HCEC 1CT (cell line): ENCODE results near the gene CDH12.

Experiments
- DNase-seq: peaks from one replicate; pipeline ENCODE4 v3.0.0-alpha.2; 2017

CDH12 gene

DNA sequence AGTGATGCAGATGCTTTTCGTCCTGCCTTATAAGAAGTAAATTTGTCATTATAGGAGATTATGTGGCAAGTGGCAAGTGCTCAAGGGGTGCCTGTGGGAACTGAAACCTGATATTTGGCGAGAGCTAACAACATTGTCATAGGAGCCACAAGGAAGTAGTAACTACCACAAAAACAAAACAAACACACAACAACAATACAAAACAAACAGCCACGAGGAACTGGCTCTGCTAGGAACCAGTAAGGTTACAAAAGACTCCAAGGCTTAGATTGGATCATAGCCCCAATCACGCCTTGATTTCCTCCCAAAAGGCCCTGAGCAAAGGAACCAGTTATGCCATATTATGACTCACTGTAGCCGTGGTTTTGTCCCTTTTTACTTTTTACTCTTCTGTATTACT lies 1045.2 kb downstream of the CDH12 start:
- peak; percentile 40 for DNase-seq

DNA sequence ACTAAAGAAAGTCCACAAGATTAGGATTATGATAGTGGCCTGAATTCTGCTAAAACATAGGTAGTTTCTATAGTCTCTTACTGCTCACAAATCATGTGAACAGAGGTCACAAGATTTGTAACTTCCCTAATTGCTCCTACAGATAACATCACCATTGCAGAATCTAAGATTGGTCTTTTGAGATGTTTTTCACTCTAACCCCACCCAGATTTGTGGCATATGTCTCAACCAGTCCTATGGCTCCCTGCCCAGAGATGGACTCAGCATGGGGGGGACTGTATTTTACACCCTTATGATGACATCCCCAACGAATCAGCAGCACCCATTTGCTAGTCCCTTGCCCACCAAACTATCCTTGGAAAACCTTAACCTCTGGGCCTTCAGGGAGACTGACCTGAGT lies 1046.2 kb downstream of the CDH12 start:
- DNase-seq, result peak; percentile 91

DNA sequence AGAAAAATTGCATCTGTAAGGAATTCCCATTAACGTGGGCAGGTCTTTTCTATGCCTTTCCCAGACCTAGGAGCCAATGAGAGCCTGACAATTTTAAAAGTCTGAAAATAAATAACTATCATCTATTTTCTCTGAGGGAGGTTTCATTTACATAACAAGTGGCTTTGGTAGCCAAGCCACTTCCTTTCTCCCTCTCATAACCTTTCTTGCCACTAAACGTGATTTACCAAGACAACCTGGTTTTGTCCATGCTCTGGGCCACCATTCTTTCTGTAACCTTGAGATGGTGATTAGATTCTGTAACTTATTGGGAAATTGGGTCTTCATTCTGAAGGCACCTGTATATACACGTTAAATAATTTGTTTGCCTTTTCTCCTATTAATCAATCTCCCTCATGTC lies 1046.9 kb downstream of the CDH12 start:
- no peak for DNase-seq

DNA sequence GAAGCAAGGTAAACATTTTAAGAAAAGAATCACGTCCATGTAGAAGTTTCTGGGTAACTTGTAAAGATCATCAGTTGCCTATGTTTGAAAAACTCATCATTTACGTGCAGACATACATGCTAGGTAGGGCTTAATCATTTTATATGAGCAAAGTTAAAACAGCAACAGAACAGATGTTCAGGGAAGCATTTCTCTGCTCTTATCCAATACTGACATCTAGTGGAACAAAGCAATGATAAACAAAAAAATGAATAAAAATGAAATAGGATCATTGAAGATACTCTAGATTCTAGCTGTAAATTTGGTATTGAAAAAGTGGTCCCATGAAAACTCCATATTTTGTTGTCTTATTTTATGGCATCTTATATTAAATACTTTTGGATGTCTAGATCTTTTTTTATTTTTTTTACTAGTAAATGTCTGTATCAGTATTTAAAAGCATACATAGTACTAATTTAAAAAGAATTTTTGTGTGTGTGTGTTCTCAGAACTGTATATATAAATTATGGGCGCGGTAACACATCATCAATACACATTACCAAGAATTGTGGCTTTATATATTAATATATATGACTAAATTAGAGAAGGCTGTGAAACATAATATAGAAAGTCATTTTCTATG lies 1050.2 kb downstream of the CDH12 start:
- DNase-seq, result peak; percentile 56

DNA sequence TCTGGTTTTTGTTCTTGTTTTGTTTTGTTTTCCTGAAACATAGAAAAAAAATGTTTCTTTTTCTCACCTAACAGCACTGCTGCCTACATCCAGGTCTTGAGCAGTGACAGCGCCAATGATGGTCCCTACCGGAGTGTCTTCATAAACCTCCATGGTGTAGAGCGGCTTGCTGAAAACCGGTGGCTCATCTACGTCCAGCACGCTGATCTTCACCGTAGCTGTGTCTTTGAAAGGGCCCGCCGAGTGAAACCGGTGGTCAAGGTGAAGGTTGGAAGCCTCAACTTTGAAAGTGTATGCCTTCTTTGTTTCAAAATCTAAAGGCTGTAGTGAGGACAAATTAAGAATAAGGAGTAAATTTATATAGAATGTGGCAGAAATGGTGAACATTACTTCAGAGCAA lies 1051.0 kb downstream of the CDH12 start:
- DNase-seq, result no peak

DNA sequence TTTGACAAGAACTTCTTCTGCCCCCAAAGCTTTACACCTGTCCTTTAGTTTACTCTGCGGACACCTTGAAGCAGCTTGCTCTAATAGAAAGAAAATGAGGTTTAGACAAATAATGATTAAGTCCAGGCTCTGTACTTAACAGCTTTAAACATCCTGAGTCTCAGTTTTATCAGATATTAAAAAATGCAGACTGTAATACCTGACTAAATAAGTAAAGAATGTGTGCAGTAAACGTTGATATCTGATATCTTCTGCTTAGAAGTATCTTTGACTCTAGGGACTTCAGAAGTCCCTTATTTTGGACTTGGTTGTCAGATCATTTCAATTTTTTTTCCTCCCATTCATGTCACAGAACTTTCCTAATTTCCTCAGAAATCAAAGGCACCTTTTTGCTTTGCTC lies 1060.4 kb downstream of the CDH12 start:
- peak; percentile 11 for DNase-seq

DNA sequence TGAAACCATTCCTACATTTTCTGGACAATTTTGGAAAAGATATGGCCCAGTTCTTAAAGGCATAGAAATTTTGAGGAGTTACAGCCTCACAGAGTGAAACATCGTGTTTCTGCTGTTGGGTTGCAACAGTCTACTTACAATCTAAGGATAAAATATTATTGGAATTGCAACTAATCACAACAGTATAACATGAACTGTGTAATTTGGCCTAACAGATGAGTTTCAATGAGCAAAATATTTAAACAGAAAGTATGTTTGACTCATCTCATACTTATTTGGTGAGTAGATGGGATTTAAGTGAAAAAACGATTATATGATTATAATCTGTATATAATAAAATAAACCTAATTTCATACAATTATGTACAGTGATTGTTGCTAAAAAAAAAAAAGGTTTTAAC lies 1061.8 kb downstream of the CDH12 start:
- DNase-seq, result peak; percentile 73

DNA sequence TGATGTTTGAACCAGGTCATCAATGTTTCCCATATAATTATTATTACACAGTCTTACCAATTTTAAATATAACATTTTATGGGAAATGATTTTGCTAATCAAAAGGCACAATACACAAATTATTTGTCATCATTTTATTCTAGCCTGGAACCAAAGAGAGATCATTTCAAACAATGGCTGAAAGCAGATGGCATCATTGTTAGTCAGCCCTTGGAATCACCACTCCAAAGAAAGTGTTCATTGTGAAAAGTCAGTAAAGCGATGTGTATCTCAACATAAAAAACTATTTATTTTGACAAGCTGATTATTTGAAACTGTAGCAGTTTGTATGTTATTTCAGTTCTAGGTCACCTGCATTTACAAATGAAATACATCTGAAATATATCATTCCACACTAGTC lies 1068.7 kb downstream of the CDH12 start:
- DNase-seq, result no peak

DNA sequence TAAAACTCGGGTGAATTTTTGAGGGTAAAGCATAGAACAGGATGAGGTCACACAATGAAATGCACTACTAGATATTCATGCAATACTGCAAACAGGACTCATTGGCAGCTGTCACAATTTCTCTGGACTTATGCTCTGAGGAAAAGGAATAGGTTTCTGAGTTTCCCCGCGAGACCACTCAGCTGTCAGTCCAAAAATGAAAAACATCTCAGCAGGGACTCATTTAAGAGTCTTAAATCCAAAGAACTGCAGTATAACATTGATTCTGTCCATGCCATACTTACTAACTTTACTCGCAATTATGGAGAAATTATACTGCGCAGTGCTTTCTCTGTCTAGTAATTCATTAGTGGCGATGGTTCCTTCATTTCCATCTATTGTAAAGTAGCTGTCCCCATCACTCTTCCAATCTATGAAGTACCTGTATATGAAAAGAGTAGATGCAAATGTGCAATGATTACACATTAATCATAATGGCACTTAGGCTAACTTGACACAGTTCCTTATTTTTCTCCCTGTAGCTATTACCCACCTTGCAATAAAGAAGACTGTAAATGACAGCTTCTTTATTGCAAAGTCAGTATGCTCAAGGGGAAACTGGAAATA lies 1070.0 kb downstream of the CDH12 start:
- no peak for DNase-seq

DNA sequence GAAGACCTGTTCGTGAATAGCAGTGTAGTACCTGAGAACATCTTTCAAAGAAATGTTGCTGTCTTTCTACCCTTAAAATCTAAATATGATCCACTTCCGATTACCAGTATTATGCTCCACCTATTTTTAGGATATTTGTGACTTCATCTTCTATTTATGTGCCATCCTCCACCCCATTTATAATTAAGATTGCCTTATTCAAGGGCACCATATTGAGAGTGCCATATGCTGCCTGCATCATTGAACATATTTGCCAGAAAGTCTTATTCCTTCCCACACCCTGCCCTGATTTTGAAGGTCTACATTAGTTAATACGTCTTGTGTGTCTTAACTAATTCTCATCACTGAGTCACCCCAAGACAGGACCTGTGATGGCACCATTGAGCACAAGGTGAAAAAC lies 1076.7 kb downstream of the CDH12 start:
- DNase-seq, result no peak

DNA sequence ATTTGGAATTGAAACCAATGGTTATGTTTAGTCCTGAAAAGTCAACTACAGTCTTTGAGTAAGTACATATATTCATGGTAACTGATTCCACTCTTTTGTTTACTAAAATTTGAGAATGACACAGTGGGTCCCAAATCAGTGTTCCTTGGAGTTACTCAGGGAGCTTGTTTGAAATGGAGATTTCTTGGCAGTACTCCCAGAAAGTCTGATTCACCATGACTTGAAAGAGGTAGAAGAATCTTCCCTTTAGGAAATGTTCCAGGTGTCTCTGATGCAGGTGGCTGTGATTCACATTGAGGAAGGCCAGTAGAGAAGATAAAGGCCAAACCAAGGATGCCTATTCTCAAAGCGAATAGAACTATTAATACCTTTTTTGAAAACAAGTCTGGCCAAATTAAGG lies 1078.3 kb downstream of the CDH12 start:
- DNase-seq, result peak; percentile 59

DNA sequence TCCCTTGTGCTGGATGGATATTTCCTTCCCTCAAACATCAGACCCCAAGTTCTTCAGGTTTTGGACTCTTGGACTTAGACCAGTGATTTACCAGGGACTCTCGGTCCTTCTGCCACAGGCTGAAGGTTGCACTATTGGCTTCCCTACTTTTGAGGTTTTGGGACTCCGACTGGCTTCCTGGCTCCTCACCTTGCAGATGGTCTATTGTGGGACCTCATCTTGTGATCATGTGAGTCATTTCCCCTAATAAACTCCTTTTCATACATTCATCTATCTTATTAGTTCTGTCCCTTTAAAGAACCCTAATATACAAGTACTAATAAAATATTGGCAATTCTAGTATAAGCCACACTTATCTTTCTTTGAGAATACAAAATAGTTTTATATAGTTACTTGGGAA lies 1078.9 kb downstream of the CDH12 start:
- DNase-seq, result no peak

DNA sequence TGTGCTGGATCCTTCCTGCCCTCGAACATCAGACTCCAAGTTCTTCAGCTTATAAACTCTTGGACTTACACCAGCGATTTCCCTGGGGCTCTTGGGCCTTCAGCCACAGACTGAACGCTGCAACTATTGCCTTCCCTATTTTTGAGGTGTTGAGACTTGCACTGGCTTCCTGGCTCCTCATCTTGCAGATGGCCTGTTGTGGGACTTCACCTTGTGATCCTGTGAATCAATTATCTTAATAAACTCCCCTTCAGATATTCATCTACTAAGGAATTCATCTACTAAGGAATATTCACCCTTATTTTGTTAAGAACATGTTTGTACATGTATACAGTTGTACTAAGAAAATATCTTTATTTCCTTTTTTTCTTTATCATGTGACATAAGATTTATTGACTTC lies 1079.7 kb downstream of the CDH12 start:
- DNase-seq, result no peak

DNA sequence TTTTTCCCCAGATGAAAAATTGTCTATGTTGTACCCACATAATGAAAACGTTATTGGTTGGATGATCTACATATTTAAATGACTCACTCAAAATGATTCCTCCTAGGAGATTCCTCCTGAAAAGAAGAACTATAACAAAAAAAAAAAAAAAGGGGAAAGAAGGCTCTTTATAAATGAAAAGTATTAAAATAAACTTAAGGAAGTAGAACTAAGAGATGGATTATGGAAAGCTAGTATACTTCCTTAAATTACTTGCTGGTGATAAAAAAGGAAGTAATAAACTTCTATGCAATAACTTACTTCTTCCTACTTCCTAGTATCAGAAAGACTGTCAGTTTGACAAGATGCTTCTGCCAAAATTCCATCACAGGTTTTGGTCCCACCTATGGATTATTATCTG lies 1087.7 kb downstream of the CDH12 start:
- DNase-seq, result no peak

DNA sequence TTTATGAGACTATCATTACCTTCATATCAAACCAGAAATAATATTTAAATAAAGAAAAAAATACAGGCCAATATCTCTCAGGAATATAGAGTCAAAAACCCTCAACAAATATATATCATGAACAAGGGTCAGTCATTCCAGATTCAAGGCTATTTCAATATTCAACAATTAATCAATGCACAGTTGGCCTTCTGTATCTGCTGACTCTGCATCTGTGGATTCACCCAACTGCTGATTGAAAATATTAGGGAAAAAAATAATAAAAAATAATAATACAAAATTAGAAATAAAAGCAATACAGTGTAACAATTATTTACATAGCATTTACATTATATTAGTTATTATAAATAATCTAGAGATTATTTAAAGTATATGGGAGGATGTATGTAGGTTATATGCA lies 1114.0 kb downstream of the CDH12 start:
- no peak for DNase-seq

DNA sequence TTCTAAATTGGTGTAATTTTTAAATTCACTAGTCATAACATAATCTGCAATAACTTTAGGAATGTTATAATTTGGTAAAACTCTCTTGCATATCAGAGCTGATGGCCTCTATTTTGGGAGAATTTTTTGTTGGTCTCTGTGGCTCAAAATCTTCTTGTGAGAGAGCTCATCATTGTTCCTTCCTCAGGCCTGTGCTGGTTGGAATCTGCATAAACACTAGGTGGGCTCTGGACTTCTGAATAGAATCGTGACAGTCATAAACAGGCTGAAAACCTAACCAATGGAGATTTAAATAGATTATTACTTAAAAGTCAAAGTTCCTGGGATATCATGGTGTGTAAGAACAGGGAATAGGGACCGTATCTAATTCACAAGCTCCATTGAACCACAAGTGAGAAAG lies 1129.6 kb downstream of the CDH12 start:
- no peak for DNase-seq

DNA sequence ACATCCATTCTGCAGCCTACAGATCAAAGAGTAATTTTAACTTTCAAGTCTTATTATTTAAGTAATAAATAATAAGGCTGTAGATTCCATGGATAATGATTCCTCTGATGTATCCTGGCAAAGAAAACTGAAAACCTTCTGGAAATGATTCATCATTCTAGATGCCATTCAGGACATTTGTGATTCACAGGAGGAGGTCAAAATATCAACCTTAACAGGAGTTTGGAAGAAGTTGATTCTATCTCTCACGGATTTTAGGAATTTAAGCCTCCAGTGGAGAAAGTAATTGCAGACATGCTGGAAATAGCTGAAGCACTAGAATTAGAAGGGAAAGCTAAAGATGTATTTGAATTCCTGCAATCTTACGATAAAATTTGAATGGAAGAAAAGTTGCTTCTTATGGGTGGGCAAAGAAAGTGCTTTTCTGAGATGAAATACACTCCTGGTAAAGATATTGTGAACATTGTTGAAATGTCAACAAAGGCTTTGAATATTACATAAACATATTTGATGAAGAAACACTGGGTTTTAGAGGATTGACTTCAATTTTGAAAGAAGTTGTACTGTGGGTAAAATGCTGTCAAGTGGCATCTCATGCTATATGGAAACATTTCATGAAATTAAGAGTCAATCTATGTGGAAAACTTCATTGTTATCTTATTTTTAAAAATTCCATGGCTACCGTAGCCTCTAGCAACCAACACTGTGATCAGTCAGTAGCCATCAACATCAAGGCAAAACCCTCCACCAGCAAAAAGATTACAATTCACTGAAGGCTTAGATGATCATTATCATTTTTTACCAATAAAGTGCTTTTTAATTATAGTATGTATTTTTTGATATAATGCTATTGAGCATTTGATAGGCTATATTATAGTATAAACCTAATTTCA lies 1141.0 kb downstream of the CDH12 start:
- peak; percentile 71 for DNase-seq

DNA sequence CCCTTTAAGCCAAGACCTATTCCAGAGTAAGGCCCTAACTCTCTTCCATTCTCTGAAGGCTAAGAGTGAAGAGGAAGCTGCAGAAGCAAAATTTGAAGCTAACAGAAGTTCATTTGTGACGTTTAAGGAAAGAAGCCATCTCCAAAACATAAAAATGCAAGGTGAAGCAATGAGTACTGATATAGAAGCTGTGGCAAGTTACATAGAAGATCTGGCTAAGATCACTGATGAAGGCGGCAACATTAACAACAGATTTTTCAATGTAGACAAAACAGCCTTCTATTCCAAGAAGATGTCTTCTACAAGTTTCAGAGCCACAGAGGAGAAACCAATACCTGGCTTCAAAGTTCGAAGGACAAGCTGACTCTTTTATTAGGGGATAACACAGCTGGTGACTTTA lies 1143.4 kb downstream of the CDH12 start:
- DNase-seq, result no peak

DNA sequence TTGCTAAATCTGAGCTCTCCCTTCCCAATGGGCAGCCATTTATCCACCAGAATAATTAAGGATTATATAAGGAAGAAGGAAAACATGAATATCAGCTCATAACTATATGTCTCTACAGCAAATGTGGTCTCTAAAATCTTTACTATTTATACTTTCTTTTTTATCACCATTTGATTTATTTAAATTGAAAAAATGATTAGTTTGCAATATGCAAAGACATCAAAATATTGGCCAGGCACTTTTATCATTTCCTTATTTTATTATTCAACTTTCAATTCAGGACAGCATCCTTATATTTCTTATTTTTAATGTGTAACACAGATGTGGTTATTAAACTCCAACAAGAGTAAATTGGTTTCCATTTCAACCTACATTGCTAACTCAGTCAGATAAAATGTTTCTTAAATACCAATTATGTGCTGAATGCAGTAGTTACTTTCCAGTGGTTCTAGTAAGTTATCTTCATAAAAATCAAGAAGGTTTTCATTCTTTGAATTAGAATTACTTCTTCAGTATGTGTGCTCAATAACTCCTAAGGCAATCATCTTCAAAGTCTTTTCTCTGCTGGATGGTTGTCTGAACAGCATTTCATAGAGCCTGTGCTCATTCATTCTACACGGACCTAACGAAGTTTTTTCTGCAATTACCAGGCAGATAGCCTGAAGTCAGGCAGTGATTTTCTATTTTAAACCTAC lies 1148.0 kb downstream of the CDH12 start:
- DNase-seq, result no peak

DNA sequence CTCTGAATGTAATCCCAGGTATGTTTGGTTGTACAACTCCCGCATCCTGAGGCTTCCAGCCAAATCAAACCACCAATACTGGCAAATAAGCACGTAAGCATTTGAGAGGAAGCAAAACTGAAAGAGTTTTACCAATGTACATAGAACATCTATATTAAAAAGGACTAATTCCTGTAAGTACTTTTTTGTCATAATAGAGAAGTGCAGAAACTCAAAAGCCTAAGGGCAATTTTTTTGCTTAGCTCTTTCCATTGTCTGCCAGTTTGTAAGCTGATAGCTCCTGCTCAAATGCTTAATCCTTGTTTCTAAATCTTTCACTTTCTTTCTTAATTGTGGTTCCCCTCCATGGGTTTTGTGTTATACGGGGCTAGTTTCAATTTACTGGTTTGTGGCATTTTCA lies 1151.8 kb downstream of the CDH12 start:
- no peak for DNase-seq
